Tibial nerve (tissue), 4 donors: ENCODE results near the gene VEGFA.

ENCODE experiments used
- CTCF ChIP-seq, 5 experiments: fragments of 200-600 bp in 3 of 5; fragments of 450-650 bp in 2 of 5; sonication (generic) in 3 of 5; IDR thresholded peaks; one replicate each; pipeline ENCODE4 v1.5.1; 2016 to 2019; ENCODE audit warnings: antibody characterized with exemption in 5 of 5, mild to moderate bottlenecking in 3 of 5, moderate library complexity in 2 of 5
- EP300 ChIP-seq, 2 donors: sonication (generic); formaldehyde crosslinking; IDR thresholded peaks; one replicate each; pipeline ENCODE4 v1.6.1; 2017; ENCODE audit warnings: antibody characterized with exemption in 2 of 2, mild to moderate bottlenecking in 1 of 2

GRCh38 chr6:43785904-43786303, 15.9 kb downstream of the VEGFA start:
- TF ChIP-seq EP300 (IDR thresholded peaks at IDR 0.05) = no peak
- TF ChIP-seq CTCF (IDR thresholded peaks at IDR 0.05) = no peak
